Measurements from ENCODE around the gene FANK1. TPM values are rescaled to one million over a fixed set of nuclear protein-coding genes. Genes with fewer than 3 reads are reported as not detected.

FANK1 gene
- polyA plus RNA-seq, 3 donors = 7.8 to 13.4 (median 9.6) TPM

DNA sequence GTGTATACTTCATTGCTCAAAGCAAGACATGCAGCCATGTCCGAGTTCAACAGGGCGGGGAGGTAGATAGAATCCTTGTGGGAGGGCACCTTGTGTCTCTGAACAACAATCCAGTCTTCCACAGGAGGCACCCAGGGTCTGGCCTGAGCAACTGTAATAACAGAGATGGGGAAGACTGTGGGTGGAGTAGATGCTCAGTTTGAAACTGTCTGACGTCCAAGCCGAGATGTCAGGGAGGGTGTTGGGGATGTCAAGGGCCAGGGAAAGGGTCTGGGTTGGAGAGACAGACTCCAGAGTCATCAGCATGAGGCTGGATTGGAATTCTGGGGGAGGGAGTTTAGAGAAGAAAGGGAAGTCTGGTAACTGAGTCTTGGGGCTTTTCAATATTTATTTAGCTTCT is 88.0 kb downstream of the FANK1 start:
- no peak for DNase-seq (ENCODE audit: low read depth in 3 of 3, low spot score in 2 of 3)

DNA sequence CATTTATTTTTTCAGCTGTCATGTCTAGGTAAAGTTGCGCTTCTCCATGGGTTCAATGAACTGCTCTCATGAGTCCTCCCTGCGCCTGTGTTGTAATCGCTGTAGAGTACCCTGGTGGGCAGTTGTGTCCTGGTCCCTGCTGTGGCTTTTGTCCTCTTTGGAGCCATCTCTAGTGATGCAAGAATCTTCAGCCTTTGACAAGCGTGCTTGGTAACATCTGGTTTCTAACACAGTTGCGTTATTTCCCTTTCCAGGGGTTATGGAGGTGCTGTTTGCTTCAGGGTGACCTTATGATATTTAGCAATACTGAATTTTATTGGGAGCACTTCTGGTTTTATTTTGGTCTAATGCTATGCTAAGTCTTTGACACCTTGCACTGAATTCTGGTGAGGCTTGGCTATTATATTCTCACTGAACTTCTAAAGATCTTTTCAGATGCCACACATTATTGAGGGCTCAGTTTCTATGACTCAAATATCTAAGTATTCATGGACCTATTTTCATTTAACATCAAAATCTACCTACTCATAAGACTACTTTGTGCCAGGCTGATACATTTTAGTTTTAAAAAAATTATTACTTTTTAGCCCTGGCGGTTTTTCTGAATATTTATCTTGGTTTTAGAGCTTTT is 88.6 kb downstream of the FANK1 start:
- DNase-seq (ENCODE audit: low read depth in 3 of 3, low spot score in 2 of 3) = no peak

DNA sequence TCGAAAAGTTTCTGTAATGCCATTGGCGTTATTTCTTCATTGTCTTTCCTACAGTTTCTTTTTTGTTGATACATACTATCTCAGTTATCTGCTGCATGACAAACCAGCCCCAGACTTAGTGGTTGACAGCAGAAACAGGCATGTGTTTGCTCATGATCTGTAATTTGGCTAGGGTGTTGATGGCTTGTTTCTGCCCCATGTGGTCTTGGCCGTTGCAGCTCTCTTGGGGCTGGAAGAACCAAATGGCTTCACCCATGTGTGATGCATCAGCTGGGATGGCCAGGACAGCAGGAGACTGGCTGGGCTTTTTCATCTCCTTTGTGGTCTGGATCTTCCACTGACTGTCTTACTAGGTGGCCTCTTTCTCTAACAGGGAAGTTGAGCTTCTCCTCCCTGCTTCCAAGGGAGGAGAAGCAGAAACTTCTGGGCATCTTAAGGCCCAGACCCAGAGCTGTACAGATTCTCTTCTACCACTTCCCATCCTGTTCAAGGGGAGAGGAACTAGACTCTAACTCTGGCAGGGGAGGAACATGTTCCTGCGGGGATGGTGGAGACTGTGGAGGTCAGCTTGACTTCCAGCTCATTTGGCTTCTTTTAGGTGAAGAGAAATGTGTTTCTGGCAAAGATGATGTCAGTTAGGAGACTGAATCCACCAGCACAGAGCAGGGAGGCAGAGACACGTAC is 89.3 kb downstream of the FANK1 start:
- DNase-seq (ENCODE audit: low read depth in 3 of 3, low spot score in 2 of 3) = no peak

DNA sequence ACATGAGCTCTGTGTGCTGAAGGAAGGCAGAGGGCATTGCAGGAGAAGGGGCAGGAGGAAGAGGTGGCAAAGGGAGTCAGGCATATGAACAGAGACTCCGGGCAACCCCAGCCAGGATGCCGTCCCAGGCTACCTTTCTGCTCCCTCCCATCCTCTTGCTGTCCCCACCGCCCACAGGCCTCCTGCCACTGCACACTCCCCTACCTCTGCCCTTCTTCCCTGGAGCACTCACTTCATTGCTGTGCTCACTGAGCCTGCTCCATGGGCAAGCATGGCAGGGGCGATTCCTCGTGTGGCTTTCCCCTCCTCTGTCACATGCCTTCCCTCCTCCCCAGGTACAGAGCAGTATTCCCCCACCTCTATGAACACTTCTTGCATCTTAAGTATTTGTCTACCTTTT is 93.4 kb downstream of the FANK1 start:
- DNase-seq (ENCODE audit: low read depth in 3 of 3, low spot score in 2 of 3) = no peak

DNA sequence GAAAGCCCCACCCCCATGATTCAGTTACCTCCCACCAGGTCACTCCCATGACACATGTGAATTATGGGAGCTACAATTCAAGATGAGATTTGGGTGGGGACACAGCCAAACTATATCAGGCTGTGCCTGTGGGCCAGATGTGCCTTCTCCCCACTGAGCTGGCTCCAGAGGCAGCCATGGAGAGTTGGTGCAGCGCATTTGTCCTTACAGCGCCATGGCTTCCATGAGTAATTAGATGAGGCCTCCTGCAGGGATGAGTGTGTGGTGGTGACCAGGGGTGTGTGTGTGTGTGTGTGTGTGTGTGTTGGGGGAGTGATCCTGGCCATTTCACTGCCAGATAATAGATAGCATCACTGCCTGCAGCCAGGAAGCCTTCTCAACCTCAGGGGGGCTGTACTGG is 94.6 kb downstream of the FANK1 start:
- DNase-seq (ENCODE audit: low read depth in 3 of 3, low spot score in 2 of 3) = no peak

DNA sequence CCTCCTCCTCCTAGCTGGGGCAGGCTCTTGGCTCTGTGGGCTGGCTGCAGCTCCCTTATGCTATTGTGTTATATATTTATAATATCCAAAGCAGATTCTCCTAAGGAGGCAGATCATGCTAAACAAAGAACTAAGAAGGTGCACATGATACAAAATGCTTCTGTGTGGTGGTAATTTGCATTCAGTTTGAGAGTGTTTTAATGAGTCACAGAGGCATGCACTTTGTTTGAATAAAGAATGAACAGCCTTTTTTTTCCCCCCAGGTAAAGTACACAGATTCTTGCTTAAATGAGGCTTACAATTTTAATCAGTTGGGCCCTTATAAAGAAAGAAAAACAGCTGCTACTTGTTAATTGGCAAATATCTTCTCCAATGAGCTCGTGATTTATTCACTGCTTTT is 95.0 kb downstream of the FANK1 start:
- DNase-seq (ENCODE audit: low read depth in 3 of 3, low spot score in 2 of 3) = no peak

DNA sequence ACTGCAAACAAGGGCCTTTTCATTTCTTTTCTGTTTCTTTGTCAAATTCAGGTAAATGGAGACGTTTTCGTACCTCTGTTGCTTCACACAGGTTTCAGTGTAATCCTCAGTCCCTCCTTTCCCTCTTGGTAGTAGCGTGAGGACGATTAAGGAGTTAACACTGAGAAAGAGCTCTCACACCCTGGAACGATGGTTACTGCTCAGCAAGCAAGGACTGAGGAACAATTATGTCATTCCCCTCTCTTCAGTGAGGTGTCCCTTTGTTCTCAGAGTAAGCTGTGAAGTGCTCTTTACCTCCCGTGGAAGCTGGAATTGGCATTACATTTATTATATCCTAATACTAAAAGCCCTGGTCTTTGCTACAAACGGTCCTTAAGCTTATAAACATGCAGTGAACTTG is 95.9 kb downstream of the FANK1 start:
- no peak for DNase-seq (ENCODE audit: low read depth in 3 of 3, low spot score in 2 of 3)

DNA sequence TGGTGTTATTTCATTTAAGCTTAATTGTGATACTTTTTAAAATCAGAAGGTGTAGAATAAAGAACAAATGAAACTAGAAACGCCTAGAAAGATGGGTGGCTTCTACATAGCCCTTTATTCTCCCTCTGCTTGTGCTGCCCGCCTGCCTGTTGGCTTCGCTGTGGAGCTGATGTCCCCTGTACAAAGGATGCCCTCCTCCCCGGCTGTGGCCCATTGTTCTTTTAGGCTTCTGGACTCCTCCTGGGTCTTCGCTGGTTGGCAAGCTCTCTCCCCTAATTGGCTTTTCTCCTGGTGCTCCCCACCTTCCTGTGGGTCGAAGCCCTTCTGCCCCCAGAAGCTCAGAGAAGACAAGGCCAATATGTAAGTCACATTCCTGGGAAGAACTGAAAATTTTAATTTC is 98.2 kb downstream of the FANK1 start:
- no peak for DNase-seq (ENCODE audit: low read depth in 3 of 3, low spot score in 2 of 3)

DNA sequence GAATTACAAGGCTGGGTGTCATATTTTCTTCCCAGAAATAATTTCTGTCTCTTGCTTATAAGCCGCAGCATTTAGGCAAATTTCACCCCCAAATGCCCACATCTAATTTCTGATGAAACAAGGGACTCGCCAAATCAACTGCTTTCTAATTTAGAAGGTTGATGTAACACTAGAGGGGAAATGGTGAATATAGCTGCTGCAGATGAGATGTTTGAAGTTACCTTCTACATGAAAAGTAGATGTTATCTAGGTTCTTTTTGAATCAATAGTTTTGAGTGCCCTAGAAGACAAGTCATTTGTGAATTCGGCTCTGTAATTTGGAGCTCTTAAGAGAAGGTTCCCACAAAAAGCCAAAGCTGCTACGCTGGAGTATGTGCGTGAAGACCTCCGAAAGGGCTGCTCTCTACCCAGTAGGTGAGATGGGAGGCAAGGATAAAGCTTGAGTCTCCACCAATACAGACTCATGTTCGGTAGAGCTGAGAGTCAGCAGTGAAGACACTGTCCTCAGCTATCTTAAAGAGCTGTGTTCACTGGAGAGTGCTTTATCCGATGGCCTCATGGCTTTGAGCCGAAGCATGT is 99.5 kb downstream of the FANK1 start:
- DNase-seq (ENCODE audit: low read depth in 3 of 3, low spot score in 2 of 3) = no peak

DNA sequence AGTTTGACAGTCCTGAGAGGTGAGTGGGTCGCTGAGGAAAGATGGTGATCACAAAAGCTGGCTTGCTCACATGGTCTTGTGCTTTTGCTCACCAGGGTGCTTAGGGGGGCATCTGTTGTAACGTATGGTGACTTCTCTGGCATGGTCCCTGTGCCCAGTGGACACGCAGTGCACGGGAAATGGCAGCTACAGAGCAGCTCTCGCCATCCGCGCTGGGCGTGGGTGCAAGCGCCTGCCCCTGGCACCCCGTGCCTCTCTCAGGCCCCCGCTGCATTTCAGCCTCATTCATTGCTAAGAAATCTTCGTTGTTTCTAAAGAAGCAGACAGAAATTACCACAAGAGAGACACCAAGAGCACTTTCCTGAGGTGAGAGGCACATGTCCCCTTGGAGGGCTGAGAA is 101.2 kb downstream of the FANK1 start:
- DNase-seq (ENCODE audit: low read depth in 3 of 3, low spot score in 2 of 3) = no peak

DNA sequence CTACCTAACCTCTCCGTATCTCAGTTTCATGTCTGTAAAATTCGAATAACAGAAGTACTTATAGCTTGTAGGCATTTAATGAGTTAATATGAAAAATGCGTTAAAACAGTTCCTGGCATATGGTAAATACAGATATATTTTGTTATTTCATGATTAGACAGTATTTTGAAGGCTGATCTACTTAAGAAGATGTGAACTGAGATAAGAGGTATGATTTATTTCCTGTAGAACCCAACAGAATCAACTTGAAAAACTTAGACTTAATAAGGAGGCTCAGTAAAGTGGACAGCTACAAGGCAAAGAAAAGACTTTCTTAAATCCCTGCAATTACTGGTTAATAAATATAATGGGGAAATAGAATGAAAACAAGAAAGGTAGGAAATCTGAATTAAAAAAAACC is 103.3 kb downstream of the FANK1 start:
- DNase-seq (ENCODE audit: low read depth in 3 of 3, low spot score in 2 of 3) = no peak

DNA sequence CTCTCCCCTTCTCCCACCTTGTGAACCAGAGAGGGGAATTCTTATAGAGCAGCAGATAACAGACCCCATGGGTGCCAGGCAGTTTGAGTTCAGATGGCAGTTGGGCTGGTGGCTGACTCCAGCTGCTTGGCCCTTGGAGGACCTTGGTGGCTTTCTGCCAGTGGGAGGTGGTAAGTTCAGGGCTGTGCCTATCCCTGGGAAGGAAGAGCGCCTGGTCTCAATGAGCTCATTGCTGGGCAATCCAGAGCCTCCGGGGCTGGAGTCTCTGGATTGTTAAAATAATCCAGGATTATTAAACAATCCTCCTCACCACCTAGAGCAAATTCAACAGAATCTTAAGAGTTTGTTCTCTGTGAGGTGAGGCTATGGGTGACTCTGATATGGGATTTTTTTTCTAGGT is 105.2 kb downstream of the FANK1 start:
- no peak for DNase-seq (ENCODE audit: low read depth in 3 of 3, low spot score in 2 of 3)

DNA sequence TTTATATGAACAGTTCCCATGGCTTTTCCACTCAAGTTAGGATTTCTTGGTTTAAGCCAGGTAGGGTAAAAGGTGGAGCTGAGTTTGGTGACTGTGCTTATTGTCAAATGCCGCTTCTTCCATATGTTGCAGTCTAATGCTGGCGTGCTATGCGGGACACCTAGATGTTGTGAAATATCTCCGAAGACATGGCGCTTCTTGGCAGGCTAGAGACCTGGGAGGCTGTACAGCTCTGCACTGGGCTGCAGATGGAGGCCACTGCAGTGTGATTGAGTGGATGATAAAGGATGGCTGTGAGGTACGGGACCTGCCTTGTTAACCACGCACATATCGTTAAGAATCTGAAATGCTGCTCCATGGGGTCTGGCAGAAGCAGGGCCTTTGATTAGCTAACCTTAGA is 108.4 kb downstream of the FANK1 start:
- no peak for DNase-seq (ENCODE audit: low read depth in 3 of 3, low spot score in 2 of 3)

DNA sequence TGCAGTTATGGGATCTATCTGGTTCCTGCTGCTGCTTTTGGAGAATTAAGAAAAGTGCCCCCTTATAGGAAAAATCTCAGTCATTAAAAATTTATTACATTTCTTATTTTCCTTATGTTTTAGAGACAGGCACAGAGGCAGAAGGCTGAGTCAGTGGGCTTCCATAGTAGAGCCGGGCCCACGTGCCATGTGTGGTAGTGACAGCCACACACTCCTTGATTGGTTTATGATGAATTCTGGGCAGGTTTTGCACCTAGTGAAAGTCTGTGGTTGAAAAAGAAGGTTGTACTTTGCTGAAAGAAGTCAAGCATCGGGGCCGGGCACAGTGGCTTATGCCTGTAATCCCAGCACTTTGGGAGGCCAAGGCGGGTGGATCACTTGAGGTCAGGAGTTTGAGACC is 109.9 kb downstream of the FANK1 start:
- no peak for DNase-seq (ENCODE audit: low read depth in 3 of 3, low spot score in 2 of 3)

DNA sequence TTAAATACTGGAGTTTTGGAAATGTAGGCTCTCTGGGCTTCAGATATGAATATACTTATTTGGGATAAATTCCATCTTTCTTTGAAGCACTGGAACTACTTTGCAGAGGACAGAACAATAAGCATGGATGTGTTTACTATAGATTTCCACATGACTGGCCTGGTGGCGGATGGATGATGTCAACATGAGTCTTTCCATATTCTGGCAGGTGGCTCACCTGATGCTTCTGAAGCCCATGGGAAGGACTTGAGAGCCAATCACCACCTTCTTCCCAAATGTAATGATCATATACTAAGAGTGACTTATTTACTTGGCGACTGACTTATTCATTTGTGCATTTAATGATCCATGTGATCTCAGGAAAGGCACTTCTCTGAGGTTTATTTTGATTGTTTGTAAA is 110.5 kb downstream of the FANK1 start:
- DNase-seq (ENCODE audit: low read depth in 3 of 3, low spot score in 2 of 3) = no peak

DNA sequence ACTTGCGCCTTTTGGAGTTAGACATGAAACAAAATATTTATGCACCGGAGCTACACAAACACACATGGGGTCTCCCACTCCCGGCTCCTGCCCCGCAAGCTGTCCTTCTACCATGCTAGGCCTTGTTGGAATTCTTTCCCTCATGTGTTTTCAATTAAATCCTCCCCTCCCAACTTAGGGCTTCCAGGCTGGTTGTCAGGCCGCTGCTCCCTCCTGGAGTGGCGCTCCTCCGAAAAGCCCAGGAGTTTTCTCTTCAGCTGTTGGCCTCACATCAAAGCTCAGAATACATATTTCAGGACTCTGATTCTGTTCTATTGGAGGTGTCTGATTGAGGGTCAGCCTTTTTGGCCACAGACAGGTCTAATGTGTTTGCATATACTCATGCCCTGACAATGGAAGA is 113.3 kb downstream of the FANK1 start:
- DNase-seq (ENCODE audit: low read depth in 3 of 3, low spot score in 2 of 3) = no peak

DNA sequence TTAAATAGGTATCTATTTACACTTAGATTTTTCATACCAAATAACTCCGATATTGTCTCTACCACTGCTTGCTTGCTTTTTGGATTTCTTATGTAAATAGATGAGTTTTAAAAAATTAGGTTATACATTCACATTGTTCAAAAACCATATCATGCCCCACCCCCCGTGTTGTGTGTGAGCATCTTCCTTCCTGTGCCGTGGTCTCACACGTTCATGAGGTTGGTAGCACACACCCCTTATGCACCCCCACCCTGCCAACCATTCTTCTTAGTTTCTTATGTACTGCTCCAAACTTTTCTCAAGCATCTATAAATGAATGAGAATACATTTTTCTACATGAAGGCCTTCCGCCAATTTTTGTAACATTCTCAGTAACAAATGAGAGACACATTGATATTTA is 115.6 kb downstream of the FANK1 start:
- no peak for DNase-seq (ENCODE audit: low read depth in 3 of 3, low spot score in 2 of 3)

DNA sequence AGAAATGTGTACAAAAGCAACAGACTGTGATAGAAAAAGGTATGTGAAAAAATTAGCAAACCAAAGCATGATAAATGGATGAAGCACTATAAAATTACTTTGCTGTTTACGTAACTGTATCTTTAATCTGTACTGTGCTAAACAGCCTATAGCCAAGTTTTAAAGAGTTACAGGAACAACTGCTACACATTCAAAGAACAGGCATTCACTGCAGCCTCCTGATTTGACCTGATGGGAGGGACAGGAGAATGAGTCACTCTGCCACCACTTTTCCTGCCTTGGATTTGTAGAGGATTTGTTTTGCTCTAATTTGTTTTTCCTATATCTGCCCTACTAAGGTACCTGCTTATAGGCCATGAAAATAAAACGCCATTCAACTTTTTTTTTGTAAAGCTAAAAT is 116.1 kb downstream of the FANK1 start:
- DNase-seq (ENCODE audit: low read depth in 3 of 3, low spot score in 2 of 3) = no peak

DNA sequence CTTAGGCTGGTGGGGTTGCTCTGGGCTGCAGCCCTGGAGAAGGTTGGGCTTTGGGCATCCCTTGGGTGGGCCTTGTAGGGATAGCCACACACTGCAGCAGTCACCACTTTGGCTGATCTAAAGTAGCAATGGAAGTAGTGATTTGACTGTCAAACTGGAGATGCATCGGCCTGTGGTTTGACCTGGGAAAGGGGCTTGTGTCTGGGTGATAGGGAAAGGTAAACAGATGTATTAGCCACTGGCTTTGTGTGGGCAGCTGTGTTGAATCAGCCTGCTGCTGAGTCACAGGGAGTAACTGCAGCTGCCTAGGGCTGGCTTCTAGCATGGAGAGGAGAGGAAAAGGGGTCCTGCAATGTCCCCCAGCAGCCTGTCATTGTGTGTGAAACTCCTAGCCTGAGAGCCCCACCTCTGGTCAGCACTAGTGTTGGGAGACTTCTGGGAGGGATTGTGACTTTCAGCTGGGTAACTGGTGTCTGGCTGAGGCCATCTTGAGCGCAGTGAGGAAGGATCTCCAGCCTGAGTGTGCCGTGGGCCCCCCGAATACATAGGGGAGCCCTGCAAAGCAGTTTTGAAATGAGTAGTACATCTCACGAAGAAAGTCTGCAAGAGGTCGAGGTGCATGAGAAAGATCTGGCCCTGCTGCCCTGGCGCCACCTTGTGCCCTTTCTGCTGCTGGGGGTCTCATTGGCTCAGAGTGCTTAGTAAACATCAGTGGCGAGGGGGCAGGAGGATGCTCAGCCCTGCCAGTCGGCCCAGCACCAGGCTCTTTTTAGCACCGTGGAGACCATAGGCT is 117.3 kb downstream of the FANK1 start:
- DNase-seq (ENCODE audit: low read depth in 3 of 3, low spot score in 2 of 3) = no peak

DNA sequence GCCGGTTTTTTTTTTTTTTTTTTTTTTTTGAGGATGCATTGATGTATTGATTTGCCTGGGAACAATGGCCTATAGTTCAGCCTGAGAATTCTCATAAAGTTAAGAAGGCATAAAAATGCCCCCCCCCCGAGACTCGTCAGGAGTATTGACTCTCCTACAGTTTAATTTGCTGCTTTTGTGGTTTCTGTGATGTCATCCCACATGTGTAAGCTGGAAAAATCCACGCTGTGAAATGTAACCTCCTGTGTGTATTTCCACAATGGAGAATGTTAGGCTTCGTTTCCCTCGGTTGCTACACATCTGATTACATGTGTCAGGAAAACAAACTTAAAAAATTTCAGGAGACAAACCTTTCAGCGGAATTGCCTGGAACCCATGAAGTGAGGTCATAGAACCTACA is 117.9 kb downstream of the FANK1 start:
- DNase-seq (ENCODE audit: low read depth in 3 of 3, low spot score in 2 of 3) = no peak

DNA sequence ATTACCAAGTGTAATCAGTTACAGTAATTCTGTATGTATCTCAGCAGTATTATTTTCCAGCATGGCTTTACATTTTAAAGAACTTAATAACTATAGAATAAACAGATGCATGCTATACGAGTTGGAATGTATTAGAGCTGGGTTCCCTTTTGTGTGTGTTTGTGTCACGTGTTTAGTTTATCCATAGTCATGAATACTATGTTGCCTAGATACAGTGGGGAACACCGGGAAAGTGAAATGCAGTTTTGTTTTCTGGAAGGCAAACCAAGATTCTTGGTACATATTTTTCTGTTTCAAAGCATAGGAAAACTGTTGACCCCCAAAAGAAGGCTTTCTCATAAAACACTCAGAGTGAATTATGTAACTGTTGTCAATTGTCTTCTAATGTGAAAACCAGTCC is 119.0 kb downstream of the FANK1 start:
- DNase-seq (ENCODE audit: low read depth in 3 of 3, low spot score in 2 of 3) = no peak
